GM19395 (cell line): Measurements from ENCODE around the gene PTPRS.
"Not testable (repeated sequence)": the region's sequence is repeated elsewhere in the genome, so short reads cannot be mapped to it uniquely, and the experiment has no call there.

ENCODE experiments used
- ATAC-seq: cut with Tn5 transposase; IDR thresholded peaks from one replicate; pipeline ENCODE4 v1.9.1; 2021; ENCODE audit warnings: mild to moderate bottlenecking, moderate library complexity; ENCODE audit not compliant: unreplicated experiment

The PTPRS gene

GRCh38 chr19:5340637-5341447, at the start of gene PTPRS:
PTPRS (minus strand) TSS chr19:5340812; CDS start chr19:5286140, 54,672 bp downstream.
- no peak for ATAC-seq

GRCh38 chr19:5389353-5389752, 48.7 kb upstream of the PTPRS start:
- ATAC-seq = no peak

- no peak for ATAC-seq
Observed at GRCh38 chr19:5387472-5387871, 46.9 kb upstream of the PTPRS start.

- ATAC-seq = no peak
Observed at GRCh38 chr19:5386841-5387240, 46.2 kb upstream of the PTPRS start.

- ATAC-seq = not testable (repeated sequence)
Observed at GRCh38 chr19:5381197-5381596, 40.6 kb upstream of the PTPRS start.

GRCh38 chr19:5380215-5380919, 39.8 kb upstream of the PTPRS start:
- ATAC-seq = no peak

- no peak for ATAC-seq
Observed at GRCh38 chr19:5376928-5377327, 36.3 kb upstream of the PTPRS start.

- ATAC-seq = no peak
Observed at GRCh38 chr19:5372572-5373200, 32.1 kb upstream of the PTPRS start.

- ATAC-seq = no peak
Observed at GRCh38 chr19:5369962-5370367, 29.4 kb upstream of the PTPRS start.

GRCh38 chr19:5369304-5369703, 28.7 kb upstream of the PTPRS start:
- no peak for ATAC-seq

- ATAC-seq = no peak
Observed at GRCh38 chr19:5367530-5368133, 27.0 kb upstream of the PTPRS start.

GRCh38 chr19:5365905-5366304, 25.3 kb upstream of the PTPRS start:
- ATAC-seq = no peak

- ATAC-seq = no peak
Observed at GRCh38 chr19:5364674-5365073, 24.1 kb upstream of the PTPRS start.

GRCh38 chr19:5361839-5362238, 21.2 kb upstream of the PTPRS start:
- ATAC-seq = not testable (repeated sequence)

- no peak for ATAC-seq
Observed at GRCh38 chr19:5361407-5361806, 20.8 kb upstream of the PTPRS start.

- no peak for ATAC-seq
Observed at GRCh38 chr19:5360003-5360780, 19.6 kb upstream of the PTPRS start.

GRCh38 chr19:5358173-5358800, 17.7 kb upstream of the PTPRS start:
- no peak for ATAC-seq

GRCh38 chr19:5357584-5357983, 17.0 kb upstream of the PTPRS start:
- no peak for ATAC-seq

- no peak for ATAC-seq
Observed at GRCh38 chr19:5356918-5357317, 16.3 kb upstream of the PTPRS start.

GRCh38 chr19:5356428-5356827, 15.8 kb upstream of the PTPRS start:
- ATAC-seq = no peak
